Measurements from ENCODE around the gene DNAH1.

GRCh38 chr3:52438104-52438376 lies 121.9 kb downstream of the DNAH1 start:
- no peak for TF ChIP-seq EP300 (IDR thresholded peaks at IDR 0.05)
- no peak for TF ChIP-seq CTCF (IDR thresholded peaks at IDR 0.05)
- TF ChIP-seq POLR2A (IDR thresholded peaks at IDR 0.05) = no peak
- no peak for TF ChIP-seq POLR2AphosphoS5 (IDR thresholded peaks at IDR 0.05)
